ENCODE data around the gene TNNI3K. TPM values are rescaled to one million over a fixed set of nuclear protein-coding genes. Genes with fewer than 3 reads are reported as not detected.

The TNNI3K gene
- total and polyA plus RNA-seq, 10 of the 15 experiments (the other 5 are each of a cell fraction or from before 2014, with no cell fraction given): 0.14 to 1.6 (median 0.44) TPM; not detected in 4

DNA sequence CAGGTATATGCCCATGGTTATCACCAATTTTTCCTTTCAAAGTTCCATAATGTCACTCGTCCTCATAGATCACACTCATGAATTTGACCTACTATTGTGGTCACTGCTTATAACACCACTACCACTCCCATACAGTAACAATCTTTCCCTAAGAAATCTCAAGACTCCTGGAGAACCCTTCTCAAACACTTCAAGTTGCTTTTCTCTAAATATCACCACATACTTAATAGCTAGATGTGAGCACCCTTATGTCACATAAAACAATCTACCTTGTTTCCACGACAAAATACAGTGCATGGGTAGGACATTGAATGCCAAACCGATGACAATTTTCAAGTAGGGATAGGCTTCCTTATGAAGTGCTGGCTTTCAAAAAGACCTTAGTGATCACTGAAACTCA is 172.7 kb downstream of the TNNI3K start (continued):
- TF ChIP-seq ATF3 (IDR thresholded peaks at IDR 0.05; ENCODE audit: borderline replicate concordance, extremely low read depth, low read depth, low read length) (no peak), ZNF384 (IDR thresholded peaks at IDR 0.05; ENCODE audit: borderline replicate concordance, low read depth, low read length) (no peak), NR2C2 (IDR thresholded peaks at IDR 0.05; ENCODE audit: borderline replicate concordance, control insufficient read depth, insufficient read length, low read depth) (no peak), BACH1 (IDR thresholded peaks at IDR 0.05; ENCODE audit: borderline replicate concordance) (no peak), CEBPB (IDR thresholded peaks at IDR 0.05; ENCODE audit: borderline replicate concordance in 1 of 2, low read depth in 2 of 2, low read length in 2 of 2) (no peak), SIN3A (IDR thresholded peaks at IDR 0.05; ENCODE audit: low read depth, low read length) (no peak)

GRCh38 chr1:74412244-74412643 is 177.1 kb downstream of the TNNI3K start:
- Histone ChIP-seq H3K27me3 (replicated peaks in 1 of 2; ENCODE audit: control insufficient read depth in 2 of 2, insufficient read depth in 2 of 2, low read length in 1 of 2) (no peaks in the 10 kb centered on the region), H3K4me2 (ENCODE audit: control insufficient read depth, insufficient read depth) (no peak overlapping the region), H3K36me3 (ENCODE audit: control insufficient read depth in 2 of 2, insufficient read depth in 2 of 2, low read length in 1 of 2) (no peaks in the 10 kb centered on the region), H3K4me3 (no peak overlapping the region), H3K79me2 (ENCODE audit: control insufficient read depth, insufficient read depth, low read length) (no peaks in the 10 kb centered on the region), H3K9me3 (replicated peaks; ENCODE audit: control insufficient read depth, insufficient read depth, low read length) (no peaks in the 10 kb centered on the region), H3K9ac (ENCODE audit: control insufficient read depth, insufficient read depth, low read length) (no peak overlapping the region), H4K20me1 (ENCODE audit: control insufficient read depth, insufficient read depth) (no peaks in the 10 kb centered on the region), H3K27ac (ENCODE audit: control insufficient read depth, insufficient read depth) (no peak overlapping the region), H2AFZ (ENCODE audit: control insufficient read depth, low read depth, low read length) (no peak overlapping the region), H3K4me1 (ENCODE audit: control insufficient read depth, insufficient read depth, low read length) (no peaks in the 10 kb centered on the region)
- intact Hi-C loops (cut with micrococcal nuclease; ENCODE audit: unreplicated experiment) (no loop called here), in situ Hi-C loops (cut with MboI) (no loop called here)
- CTCF ChIA-PET: interaction anchor here (1.5 kb wide), 1 partner anchor 11 kb away, joined by 3 read pairs; no protein-coding TSS in a partner anchor
- SMC1A ChIA-PET (ENCODE audit: uncharacterized antibody, unreplicated experiment): interaction anchor here (0.6 to 1.1 kb wide), 2 partner anchors 18 to 23 kb away, joined by 3 to 4 read pairs; no protein-coding TSS in a partner anchor
- no TSS peak for BruUV-seq (replicated peaks)
- no peak for FAIRE-seq
- RAD21 ChIA-PET (ENCODE audit: unreplicated experiment): no interaction called here
- WGBS (ENCODE audit: insufficient coverage, insufficient replicate concordance, low lambda C conversion rate, missing lambda C conversion rate): 0% methylated on average over 3 of the region's 3 CpGs
- POLR2A ChIA-PET: no interaction called here
- ATAC-seq: no peak
- no peak for DNase-seq (ENCODE audit: low read depth, low spot score)
- TF ChIP-seq CEBPB (IDR thresholded peaks at IDR 0.05; ENCODE audit: borderline replicate concordance in 1 of 2, low read depth in 2 of 2, low read length in 2 of 2) (no peak), NBN (IDR thresholded peaks at IDR 0.05) (no peak), MXI1 (IDR thresholded peaks at IDR 0.05; ENCODE audit: low read depth, low read length) (no peak), TCF3 (IDR thresholded peaks at IDR 0.05; ENCODE audit: borderline replicate concordance, insufficient read depth, low read depth, low read length) (no peak), TBL1XR1 (IDR thresholded peaks at IDR 0.05; ENCODE audit: low read depth, low read length) (no peak), KLF5 (IDR thresholded peaks at IDR 0.05; ENCODE audit: partially characterized antibody) (no peak), CREB1 (IDR thresholded peaks at IDR 0.05; ENCODE audit: low read depth) (no peak), TAF1 (IDR thresholded peaks at IDR 0.05; ENCODE audit: borderline replicate concordance, low read depth, low read length) (no peak), ATF7 (IDR thresholded peaks at IDR 0.05; ENCODE audit: low read depth) (no peak), STAT3 (IDR thresholded peaks at IDR 0.05; ENCODE audit: low read depth, low read length) (no peak), ZNF592 (IDR thresholded peaks at IDR 0.05) (no peak), CHD2 (IDR thresholded peaks at IDR 0.05; ENCODE audit: borderline replicate concordance, low read depth, low read length) (no peak), SIN3A (IDR thresholded peaks at IDR 0.05; ENCODE audit: low read depth, low read length) (no peak), CBX5 (IDR thresholded peaks at IDR 0.05; ENCODE audit: low read depth) (no peak)
- TF ChIP-seq, protein P1, sequence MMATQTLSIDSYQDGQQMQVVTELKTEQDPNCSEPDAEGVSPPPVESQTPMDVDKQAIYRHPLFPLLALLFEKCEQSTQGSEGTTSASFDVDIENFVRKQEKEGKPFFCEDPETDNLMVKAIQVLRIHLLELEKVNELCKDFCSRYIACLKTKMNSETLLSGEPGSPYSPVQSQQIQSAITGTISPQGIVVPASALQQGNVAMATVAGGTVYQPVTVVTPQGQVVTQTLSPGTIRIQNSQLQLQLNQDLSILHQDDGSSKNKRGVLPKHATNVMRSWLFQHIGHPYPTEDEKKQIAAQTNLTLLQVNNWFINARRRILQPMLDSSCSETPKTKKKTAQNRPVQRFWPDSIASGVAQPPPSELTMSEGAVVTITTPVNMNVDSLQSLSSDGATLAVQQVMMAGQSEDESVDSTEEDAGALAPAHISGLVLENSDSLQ (IDR thresholded peaks at IDR 0.05): no peak

Measured in GM12878 (cell line).